OCI-LY3 (cell line): ENCODE measurements around the gene P3R3URF.

Experiments used
- CTCF ChIP-seq: fragments of 200-600, 300-600 bp; sonication (generic); IDR thresholded peaks from 2 replicates; pipeline ENCODE4 v1.5.1; 2014; ENCODE audit warnings: antibody characterized with exemption, low read length, low read depth
- EZH2phosphoT487 ChIP-seq: fragments of 200-600 bp; shearing (Covaris generic); IDR thresholded peaks from 2 replicates; pipeline ENCODE4 v1.6.1; 2018; ENCODE audit warnings: antibody characterized with exemption, mixed run types, low read depth

GRCh38 chr1:46196609-46197008 lies 20.3 kb upstream of the P3R3URF start:
- no peak for TF ChIP-seq EZH2phosphoT487
- TF ChIP-seq CTCF, result no peak
